Prostate gland (tissue), 2 donors: ENCODE data around the gene RAI1.
A peak's percentile ranks its signal among the peaks of the same experiment; 100 is the strongest.

Experiments
- CTCF ChIP-seq, 4 experiments: fragments of 200-600 bp in 2 of 4; fragments of 450-650 bp in 2 of 4; sonication (generic) in 2 of 4; IDR thresholded peaks; 1 replicate in 3 of 4; 2 replicates in 1 of 4; pipeline ENCODE4 v1.5.1; 2016 to 2019; ENCODE audit warnings: antibody characterized with exemption in 4 of 4, mild to moderate bottlenecking in 2 of 4, moderate library complexity in 2 of 4
- POLR2A ChIP-seq: fragments of 450-650 bp; IDR thresholded peaks from one replicate; pipeline ENCODE4 v1.6.1; 2016; ENCODE audit warnings: antibody characterized with exemption, mild to moderate bottlenecking
- POLR2AphosphoS5 ChIP-seq: sonication (generic); formaldehyde crosslinking; IDR thresholded peaks from one replicate; pipeline ENCODE4 v1.6.1; 2017; ENCODE audit warnings: antibody characterized with exemption

- TF ChIP-seq CTCF (IDR thresholded peaks at IDR 0.05) (peak in 1 of 4 experiments; percentile 13), POLR2AphosphoS5 (peak; percentile 100), POLR2A (peak; percentile 100)
Observed at GRCh38 chr17:17836250-17836817, 155.1 kb downstream of the RAI1 start.
